SU-DHL-6 (cell line): ENCODE measurements around the gene RBCK1.

Source experiments
- EZH2phosphoT487 ChIP-seq: fragments of 200-600 bp; sonication (generic), shearing (Covaris generic); conservative IDR thresholded peaks from 2 replicates; pipeline ENCODE4 v1.6.1; 2018; ENCODE audit warnings: mild to moderate bottlenecking, antibody characterized with exemption, low read length, moderate library complexity, mixed read lengths
- TF ChIP-seq, protein P1 (sequence below): fragments of 200-600 bp; sonication (generic); IDR thresholded peaks from one replicate; pipeline ENCODE4 v1.5.1; 2017; ENCODE audit warnings: antibody characterized with exemption, mild to moderate bottlenecking, low read length, moderate library complexity; ENCODE audit not compliant: insufficient read depth, poor library complexity, severe bottlenecking

DNA sequence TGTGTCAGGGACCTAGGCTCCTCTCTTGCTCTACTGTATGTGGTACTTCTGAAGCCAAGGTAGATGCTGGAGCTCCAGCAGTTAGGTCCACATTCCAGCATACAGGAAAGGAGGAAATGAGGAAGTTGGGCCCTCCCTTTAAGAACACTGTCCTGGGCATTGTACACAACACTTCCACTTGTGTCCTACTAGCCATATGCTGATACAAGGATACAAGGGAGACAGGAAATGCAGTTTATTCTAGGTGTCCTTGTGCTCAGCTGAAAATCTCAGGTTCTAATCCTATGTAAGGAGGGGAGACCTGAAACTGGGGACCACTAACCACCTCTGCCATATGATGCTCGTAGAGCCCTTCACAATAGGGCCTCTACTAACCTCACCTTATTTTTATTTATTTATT, 23.4 kb upstream of the RBCK1 start:
- TF ChIP-seq, protein P1, sequence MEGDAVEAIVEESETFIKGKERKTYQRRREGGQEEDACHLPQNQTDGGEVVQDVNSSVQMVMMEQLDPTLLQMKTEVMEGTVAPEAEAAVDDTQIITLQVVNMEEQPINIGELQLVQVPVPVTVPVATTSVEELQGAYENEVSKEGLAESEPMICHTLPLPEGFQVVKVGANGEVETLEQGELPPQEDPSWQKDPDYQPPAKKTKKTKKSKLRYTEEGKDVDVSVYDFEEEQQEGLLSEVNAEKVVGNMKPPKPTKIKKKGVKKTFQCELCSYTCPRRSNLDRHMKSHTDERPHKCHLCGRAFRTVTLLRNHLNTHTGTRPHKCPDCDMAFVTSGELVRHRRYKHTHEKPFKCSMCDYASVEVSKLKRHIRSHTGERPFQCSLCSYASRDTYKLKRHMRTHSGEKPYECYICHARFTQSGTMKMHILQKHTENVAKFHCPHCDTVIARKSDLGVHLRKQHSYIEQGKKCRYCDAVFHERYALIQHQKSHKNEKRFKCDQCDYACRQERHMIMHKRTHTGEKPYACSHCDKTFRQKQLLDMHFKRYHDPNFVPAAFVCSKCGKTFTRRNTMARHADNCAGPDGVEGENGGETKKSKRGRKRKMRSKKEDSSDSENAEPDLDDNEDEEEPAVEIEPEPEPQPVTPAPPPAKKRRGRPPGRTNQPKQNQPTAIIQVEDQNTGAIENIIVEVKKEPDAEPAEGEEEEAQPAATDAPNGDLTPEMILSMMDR: no peak
- TF ChIP-seq EZH2phosphoT487: no peak
